Inferior parietal cortex (tissue), 1 donor: ENCODE data around the gene TBL1XR1.

ENCODE experiments used
- DNase-seq: peaks from one replicate; pipeline ENCODE4 v3.0.0-alpha.2; 2016; ENCODE audit errors: extremely low spot score

TBL1XR1 gene

GRCh38 chr3:177110386-177110785 is 86.9 kb downstream of the TBL1XR1 start:
- DNase-seq: no peak

GRCh38 chr3:177109688-177110330 is 87.5 kb downstream of the TBL1XR1 start:
- DNase-seq: no peak

DNA sequence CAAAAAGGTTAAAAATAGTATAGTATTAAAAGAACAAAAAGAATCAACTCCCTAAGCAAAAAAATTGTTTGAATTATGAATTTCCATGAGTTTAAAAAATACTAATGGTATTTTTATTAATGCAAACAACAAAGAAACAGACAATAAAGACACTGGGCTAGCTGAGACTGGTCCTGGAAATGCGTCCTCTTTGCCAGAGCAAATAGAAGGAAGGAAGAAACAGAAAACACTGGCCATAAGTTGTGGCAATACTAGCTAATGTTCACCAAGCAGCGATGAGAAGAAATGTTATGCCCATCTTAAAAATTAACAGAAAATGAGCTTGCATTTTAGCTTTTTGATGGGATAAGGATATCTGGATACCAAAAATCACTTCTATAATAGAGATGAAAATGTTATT is 88.6 kb downstream of the TBL1XR1 start:
- no peak for DNase-seq

DNA sequence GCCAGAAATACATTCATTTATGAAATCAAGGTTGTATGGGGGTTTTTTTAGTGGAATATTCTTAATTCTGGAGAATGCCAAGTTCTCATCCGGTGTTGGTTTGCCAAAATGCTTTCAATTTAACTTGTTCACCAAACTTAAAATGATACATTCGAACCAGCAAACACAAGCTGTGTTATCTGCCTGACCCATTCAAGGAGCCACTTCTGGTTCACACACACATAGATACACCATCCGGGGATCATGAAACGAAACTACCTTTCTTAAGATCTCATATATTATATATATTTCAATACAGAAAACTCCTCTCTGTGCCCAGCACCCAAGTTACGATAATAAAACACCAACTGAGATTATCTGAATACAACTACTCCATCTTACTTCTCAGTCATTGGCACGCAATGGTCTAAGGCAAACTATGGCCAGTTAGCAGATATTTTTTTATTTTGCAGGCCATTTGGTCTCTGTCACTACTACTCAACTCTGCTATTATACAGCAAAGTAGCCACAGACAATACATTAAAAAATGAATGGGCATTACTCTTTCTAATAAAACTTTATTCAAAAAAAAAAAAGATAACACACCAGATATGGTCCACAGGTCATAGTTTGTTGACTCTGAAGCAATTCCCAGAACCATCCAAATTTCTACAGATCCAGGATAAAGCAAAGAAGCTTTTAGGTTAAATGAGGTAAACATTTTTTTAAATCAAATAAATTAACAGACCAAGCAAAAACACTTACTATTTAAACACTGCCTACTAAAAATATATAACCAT is 89.6 kb downstream of the TBL1XR1 start:
- no peak for DNase-seq

DNA sequence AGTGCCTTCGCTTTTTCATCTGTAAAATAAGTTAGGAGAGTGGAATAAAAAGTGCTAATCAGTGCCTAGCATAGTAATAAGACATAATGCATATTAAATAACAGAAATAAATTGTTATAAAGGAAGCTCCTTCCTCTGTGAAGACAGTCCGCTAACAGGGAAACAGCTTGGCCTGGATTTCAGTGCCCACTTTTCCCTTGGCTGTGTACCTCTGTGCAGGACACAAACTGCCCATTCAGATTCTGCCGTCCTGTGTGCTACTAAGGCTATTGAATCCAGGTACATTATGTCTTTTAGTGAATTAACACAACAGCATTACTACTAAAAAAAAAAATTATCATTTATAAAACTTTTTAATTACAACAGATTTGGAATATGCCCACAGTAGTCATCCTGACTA is 90.7 kb downstream of the TBL1XR1 start:
- no peak for DNase-seq

- DNase-seq: no peak
Measured at GRCh38 chr3:177106184-177106583, 91.1 kb downstream of the TBL1XR1 start.

DNA sequence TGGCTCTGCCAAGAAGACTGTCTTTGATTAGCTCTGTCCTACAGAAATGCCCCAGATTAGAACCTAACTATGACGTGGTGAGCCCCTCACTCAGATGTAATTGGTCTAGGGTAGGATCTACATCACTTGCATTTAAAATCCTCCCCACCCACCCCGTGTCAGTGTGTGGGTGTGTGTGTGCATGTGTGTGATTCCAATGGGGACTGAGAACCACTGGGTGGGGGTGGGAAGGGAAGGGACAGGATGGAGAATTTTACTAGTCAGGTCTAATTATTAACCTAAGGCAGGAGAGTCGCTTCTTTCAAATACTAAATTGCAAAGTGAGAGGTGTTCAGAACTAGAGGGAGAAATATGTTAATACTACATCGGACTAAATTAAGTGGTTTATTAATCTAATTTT is 91.7 kb downstream of the TBL1XR1 start:
- DNase-seq: no peak

- no peak for DNase-seq
Measured at GRCh38 chr3:177104299-177104992, 92.8 kb downstream of the TBL1XR1 start.

DNA sequence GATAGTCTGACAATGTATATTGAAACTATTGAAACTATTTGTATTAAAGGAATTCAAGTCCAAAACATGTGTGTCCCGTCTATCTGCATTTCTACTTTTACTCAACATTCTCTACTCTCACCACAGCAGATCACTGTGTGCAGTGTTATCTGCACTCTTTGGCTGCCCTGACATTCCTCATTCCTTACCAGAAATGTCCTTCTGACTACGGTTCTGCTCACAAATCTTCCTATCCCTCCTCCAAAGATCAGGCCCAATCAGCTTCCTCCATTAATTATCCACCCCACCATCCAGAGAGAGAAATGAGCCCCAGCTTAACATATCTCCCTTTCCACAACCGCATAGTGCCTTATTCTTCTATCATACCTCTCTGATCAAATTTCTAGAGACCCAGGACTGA is 94.7 kb downstream of the TBL1XR1 start:
- DNase-seq: no peak

DNA sequence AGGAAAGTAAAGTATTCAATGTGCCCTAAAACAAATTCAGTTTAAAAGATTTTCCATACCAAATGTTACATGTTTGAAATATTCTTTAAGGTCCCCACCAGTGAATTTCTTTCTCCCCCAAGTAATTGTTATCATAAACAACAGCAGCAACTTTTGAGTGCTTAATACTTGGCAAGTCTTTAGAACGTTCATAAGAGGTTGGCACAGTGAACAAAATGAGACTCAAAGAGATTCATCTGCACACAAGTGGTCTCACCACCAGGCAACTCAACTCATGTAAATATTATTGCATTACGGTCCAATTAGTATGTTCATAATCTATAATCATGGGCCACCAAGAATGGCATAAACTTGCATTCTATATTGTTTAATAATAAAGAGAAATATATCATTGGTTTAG is 98.7 kb downstream of the TBL1XR1 start:
- no peak for DNase-seq

DNA sequence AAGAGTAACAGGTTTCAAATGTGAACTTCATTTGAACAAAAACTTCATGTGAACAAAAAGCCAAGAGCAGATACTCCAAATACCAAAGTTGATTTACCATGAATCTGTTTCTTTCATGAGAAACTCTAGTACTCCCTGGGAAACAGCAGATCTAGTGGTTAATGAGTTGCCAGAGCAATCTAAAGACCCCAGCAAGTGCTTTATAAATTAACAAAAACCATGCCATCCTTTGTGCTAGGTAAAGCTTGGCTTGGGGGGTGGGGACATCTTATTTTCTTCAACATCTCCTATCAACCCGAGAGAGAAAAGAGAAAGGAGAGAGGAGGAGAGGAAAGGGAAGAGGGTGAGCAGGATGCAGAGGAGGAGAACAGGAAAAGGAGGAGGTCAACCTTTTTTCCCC is 100.7 kb downstream of the TBL1XR1 start:
- no peak for DNase-seq

- DNase-seq: no peak
Measured at GRCh38 chr3:177093966-177094365, 103.3 kb downstream of the TBL1XR1 start.

DNA sequence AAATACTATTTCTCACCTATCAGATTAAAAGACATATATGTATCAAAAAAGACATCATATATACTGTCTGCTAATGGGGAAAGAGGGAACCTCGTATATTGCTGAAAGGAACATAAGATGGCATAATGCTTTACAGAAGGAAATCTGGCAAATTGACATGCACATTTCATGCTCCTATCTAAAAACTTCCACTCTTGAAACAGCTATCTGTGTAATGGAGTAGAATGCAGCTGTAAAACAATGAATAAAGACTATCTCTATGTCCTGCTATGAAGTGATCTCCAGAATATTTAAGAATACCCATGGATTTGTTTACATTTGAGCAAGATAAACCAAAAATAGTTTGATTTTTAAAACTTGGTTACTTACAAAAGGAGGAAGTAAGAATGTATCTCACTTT is 107.4 kb downstream of the TBL1XR1 start:
- no peak for DNase-seq

GRCh38 chr3:177089110-177089509 is 108.2 kb downstream of the TBL1XR1 start:
- no peak for DNase-seq

GRCh38 chr3:177085794-177086193 is 111.5 kb downstream of the TBL1XR1 start:
- no peak for DNase-seq

DNA sequence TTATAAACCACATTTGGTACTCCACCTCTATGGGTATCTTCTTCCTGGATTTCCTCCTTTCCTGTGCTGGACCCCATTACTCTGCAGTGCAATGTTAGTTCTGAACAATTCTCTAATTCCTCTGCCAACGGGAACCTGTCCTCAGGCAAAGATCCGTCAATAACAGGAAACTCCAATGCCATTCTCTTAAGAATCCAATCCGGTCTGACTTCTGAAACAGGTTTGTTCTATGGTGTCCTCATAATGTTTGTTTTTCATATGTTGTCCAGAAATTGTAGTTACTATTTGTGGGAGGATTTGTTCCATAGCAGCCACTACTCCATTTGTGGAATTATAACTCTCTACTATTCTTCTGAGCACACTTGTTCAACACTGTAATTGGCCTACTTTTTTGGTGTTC is 112.7 kb downstream of the TBL1XR1 start:
- no peak for DNase-seq

DNA sequence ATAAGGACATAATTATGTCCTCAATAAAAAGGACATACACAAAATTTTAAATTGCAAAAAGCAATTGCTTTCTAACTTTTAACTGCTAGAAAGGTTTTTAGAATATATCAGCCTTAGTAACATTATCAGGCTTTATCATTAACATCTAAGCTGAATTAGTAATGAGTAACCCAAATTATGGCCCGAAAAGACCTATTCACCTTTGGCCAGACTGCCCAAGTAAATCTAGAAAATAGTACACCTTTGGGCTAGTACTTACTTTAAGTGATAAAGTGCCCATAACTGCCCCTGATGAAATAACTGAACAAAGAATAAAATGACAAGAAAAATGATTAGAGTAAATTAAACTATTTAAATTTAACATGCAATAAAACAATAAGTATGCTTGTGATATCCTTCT is 117.2 kb downstream of the TBL1XR1 start:
- no peak for DNase-seq

- no peak for DNase-seq
Measured at GRCh38 chr3:177079684-177080083, 117.6 kb downstream of the TBL1XR1 start.

- no peak for DNase-seq
Measured at GRCh38 chr3:177071496-177072156, 125.7 kb downstream of the TBL1XR1 start.

DNA sequence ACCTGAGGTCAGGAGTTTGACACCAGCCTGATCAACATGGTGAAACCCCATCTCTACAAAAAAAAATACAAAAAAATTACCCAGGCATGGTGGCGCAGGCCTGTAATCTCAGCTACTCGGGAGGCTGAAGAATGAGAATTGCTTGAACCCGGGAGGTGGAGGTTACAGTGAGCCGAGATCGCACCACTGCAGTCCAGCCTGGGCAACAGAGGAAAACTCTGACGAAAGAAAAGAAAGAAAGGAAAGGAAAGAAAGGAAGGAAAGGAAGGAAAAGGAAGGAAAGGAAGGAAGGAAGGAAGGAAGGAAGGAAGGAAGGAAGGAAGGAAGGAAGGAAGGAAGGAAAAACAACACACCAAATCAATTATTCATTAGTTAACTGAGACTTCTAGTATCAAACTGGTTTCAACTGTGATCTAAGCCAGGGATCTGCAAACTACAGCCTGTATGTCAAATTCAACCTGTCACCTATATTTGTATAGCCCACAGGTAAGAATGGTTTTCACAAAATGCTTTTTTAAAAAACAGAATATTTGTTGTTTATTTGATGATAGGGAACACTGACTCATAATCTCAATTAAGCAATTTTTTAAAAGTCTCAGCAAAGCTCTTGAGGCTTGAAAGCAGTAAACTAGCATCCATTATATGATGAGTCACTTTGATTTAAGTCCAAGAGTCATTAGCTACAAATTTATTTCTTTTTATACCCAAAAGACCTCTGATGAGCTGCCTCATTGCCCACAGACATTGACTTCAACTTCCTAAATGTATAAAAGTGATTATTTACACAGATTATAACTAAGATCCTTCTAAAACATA is 127.6 kb downstream of the TBL1XR1 start:
- DNase-seq: no peak

DNA sequence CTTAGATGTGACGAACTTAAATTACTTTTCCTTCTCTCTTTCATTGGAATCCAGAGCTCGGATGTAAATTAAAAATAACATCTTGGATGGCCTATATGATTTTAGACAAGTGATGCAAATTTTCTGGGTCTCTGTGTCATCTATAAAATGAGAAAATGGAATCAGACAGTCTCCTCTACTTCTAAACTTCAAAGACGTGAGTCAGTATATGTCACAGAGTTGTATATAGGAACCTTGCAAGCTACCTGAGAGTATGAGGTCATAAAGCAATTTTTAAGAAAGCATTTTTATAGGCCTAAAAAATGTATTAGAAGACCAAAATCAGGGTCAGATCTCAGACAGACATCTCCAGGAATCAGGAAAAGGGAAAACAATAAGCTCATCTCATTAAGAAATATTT is 128.3 kb downstream of the TBL1XR1 start:
- DNase-seq: no peak

- DNase-seq: no peak
Measured at GRCh38 chr3:177066068-177066467, 131.2 kb downstream of the TBL1XR1 start.
